ENCODE data around the gene POLRMT.

GRCh38 chr19:623175-623916, 10.0 kb downstream of the POLRMT start:
- TF ChIP-seq CTCF (IDR thresholded peaks at IDR 0.05) (no peak), POLR2A (IDR thresholded peaks at IDR 0.05) (no peak)

Data from heart left ventricle (tissue), 13 donors.